Measurements from ENCODE around the gene CANX. TPM values are rescaled to one million over a fixed set of nuclear protein-coding genes. Genes with fewer than 3 reads are reported as not detected.

Gene CANX
- total RNA-seq, 1 donor from 2014 or later = 574 TPM

- TF ChIP-seq CTCF (IDR thresholded peaks at IDR 0.05; ENCODE audit: unreplicated experiment) = no peak
- H3K36me3 Mint-ChIP-seq (ENCODE audit: insufficient read depth) = peaks cover 16% of the 10 kb centered on the region
- no peak for DNase-seq (ENCODE audit: low spot score, unreplicated experiment)
- no peaks in the 10 kb centered on the region for H3K9me3 Mint-ChIP-seq (ENCODE audit: low read depth)
- no peaks in the 10 kb centered on the region for H3K27me3 Mint-ChIP-seq
- H3K4me1 Mint-ChIP-seq (ENCODE audit: low read depth) = peaks cover 23% of the 10 kb centered on the region
- peak overlapping the region; percentile 98 for H3K4me3 Mint-ChIP-seq (ENCODE audit: low read depth)
- H3K27ac Mint-ChIP-seq = peak overlapping the region; percentile 100
Measured at GRCh38 chr5:179699616-179700237, 960 bp downstream of the CANX start.

GRCh38 chr5:179700401-179700918 is 1.7 kb downstream of the CANX start:
- TF ChIP-seq CTCF (IDR thresholded peaks at IDR 0.05; ENCODE audit: unreplicated experiment) = no peak
- peak overlapping the region; percentile 100 for H3K27ac Mint-ChIP-seq
- H3K4me3 Mint-ChIP-seq (ENCODE audit: low read depth) = peak overlapping the region; percentile 98
- H3K9me3 Mint-ChIP-seq (ENCODE audit: low read depth) = no peaks in the 10 kb centered on the region
- no peak for DNase-seq (ENCODE audit: low spot score, unreplicated experiment)
- peaks cover 21% of the 10 kb centered on the region for H3K36me3 Mint-ChIP-seq (ENCODE audit: insufficient read depth)
- no peaks in the 10 kb centered on the region for H3K27me3 Mint-ChIP-seq
- peaks cover 23% of the 10 kb centered on the region for H3K4me1 Mint-ChIP-seq (ENCODE audit: low read depth)

GRCh38 chr5:179716286-179716685 is 17.5 kb downstream of the CANX start:
- H3K27ac Mint-ChIP-seq = no peak overlapping the region
- H3K4me1 Mint-ChIP-seq (ENCODE audit: low read depth) = no peaks in the 10 kb centered on the region
- no peaks in the 10 kb centered on the region for H3K27me3 Mint-ChIP-seq
- TF ChIP-seq CTCF (IDR thresholded peaks at IDR 0.05; ENCODE audit: unreplicated experiment) = no peak
- no peak overlapping the region for H3K4me3 Mint-ChIP-seq (ENCODE audit: low read depth)
- no peaks in the 10 kb centered on the region for H3K9me3 Mint-ChIP-seq (ENCODE audit: low read depth)
- DNase-seq (ENCODE audit: low spot score, unreplicated experiment) = no peak
- peaks cover 25% of the 10 kb centered on the region for H3K36me3 Mint-ChIP-seq (ENCODE audit: insufficient read depth)

- Mint-ChIP-seq H3K27ac (no peak overlapping the region), H3K9me3 (ENCODE audit: low read depth) (no peaks in the 10 kb centered on the region)
Measured at GRCh38 chr5:179720222-179720621, 21.5 kb downstream of the CANX start.

GRCh38 chr5:179724163-179724562 is 25.4 kb downstream of the CANX start:
- Mint-ChIP-seq H3K27ac (no peak overlapping the region), H3K4me3 (ENCODE audit: low read depth) (no peak overlapping the region), H3K4me1 (ENCODE audit: low read depth) (no peaks in the 10 kb centered on the region), H3K36me3 (ENCODE audit: insufficient read depth) (peaks cover 33% of the 10 kb centered on the region), H3K9me3 (ENCODE audit: low read depth) (no peaks in the 10 kb centered on the region), H3K27me3 (no peaks in the 10 kb centered on the region)
- DNase-seq (ENCODE audit: low spot score, unreplicated experiment) = no peak
- TF ChIP-seq CTCF (IDR thresholded peaks at IDR 0.05; ENCODE audit: unreplicated experiment) = no peak

More at GRCh38 chr5:179720222-179720621, 21.5 kb downstream of the CANX start:
- Mint-ChIP-seq H3K4me1 (ENCODE audit: low read depth) (no peaks in the 10 kb centered on the region), H3K4me3 (ENCODE audit: low read depth) (no peak overlapping the region), H3K36me3 (ENCODE audit: insufficient read depth) (peaks cover 38% of the 10 kb centered on the region), H3K27me3 (no peaks in the 10 kb centered on the region)
- no peak for TF ChIP-seq CTCF (IDR thresholded peaks at IDR 0.05; ENCODE audit: unreplicated experiment)
- DNase-seq (ENCODE audit: low spot score, unreplicated experiment) = no peak

All from progenitor cell of endocrine pancreas (in vitro differentiated cells).